ENCODE results near the gene RRBP1. TPM values are rescaled to one million over a fixed set of nuclear protein-coding genes. Genes with fewer than 3 reads are reported as not detected.

Gene RRBP1
- total RNA-seq, 1 experiment from 2014 or later, result 3.7 TPM

- Histone ChIP-seq H3K4me3 (ENCODE audit: low read length) (peak overlapping the region; percentile 66), H2AFZ (ENCODE audit: low read length) (peak overlapping the region; percentile 82)
- DNase-seq, result no peak
These were observed 802 bp upstream of the RRBP1 start for GRCh38 chr20:17682889-17683198.

GRCh38 chr20:17681726-17682102, 328 bp downstream of the RRBP1 start:
- Histone ChIP-seq H3K27me3 (ENCODE audit: low read length) (no peaks in the 10 kb centered on the region), H3K9ac (ENCODE audit: low read length) (peak overlapping the region; percentile 68), H3K9me3 (ENCODE audit: low read length) (no peaks in the 10 kb centered on the region), H3K9me2 (replicated peaks; ENCODE audit: insufficient read depth, low read length) (no peaks in the 10 kb centered on the region), H3K36me3 (ENCODE audit: insufficient read depth, low read length) (no peaks in the 10 kb centered on the region), H3K27ac (ENCODE audit: low read length) (no peak overlapping the region), H3K4me1 (ENCODE audit: low read length) (peaks cover 10% of the 10 kb centered on the region), H3K4me2 (ENCODE audit: low read depth, low read length, poor library complexity, severe bottlenecking) (peak overlapping the region; percentile 61), H3K79me2 (ENCODE audit: low read length) (no peaks in the 10 kb centered on the region), H3K4me3 (ENCODE audit: low read length) (peak overlapping the region; percentile 70), H4K20me1 (ENCODE audit: insufficient read depth, low read depth, low read length) (0 out of 2 replicates have a peak, but pooled peaks cover 8% of the 10 kb centered on the region), H2AFZ (ENCODE audit: low read length) (no peak overlapping the region)
- no peak for DNase-seq

More at GRCh38 chr20:17682889-17683198, 802 bp upstream of the RRBP1 start:
- no peaks in the 10 kb centered on the region for H3K79me2 ChIP-seq (ENCODE audit: low read length)
- no peak overlapping the region for H3K27ac ChIP-seq (ENCODE audit: low read length)
- no peaks in the 10 kb centered on the region for H3K36me3 ChIP-seq (ENCODE audit: insufficient read depth, low read length)
- H3K4me1 ChIP-seq (ENCODE audit: low read length), result peaks cover 10% of the 10 kb centered on the region
- H3K9me2 ChIP-seq (replicated peaks; ENCODE audit: insufficient read depth, low read length), result no peaks in the 10 kb centered on the region
- H3K9me3 ChIP-seq (ENCODE audit: low read length), result no peaks in the 10 kb centered on the region
- H3K27me3 ChIP-seq (ENCODE audit: low read length), result no peaks in the 10 kb centered on the region
- H4K20me1 ChIP-seq (ENCODE audit: insufficient read depth, low read depth, low read length), result 0 out of 2 replicates have a peak, but pooled peaks cover 8% of the 10 kb centered on the region
- H3K9ac ChIP-seq (ENCODE audit: low read length), result peak overlapping the region; percentile 71
- H3K4me2 ChIP-seq (ENCODE audit: low read depth, low read length, poor library complexity, severe bottlenecking), result peak overlapping the region; percentile 63

- Histone ChIP-seq H3K9me2 (replicated peaks; ENCODE audit: insufficient read depth, low read length) (no peaks in the 10 kb centered on the region), H3K9me3 (ENCODE audit: low read length) (no peaks in the 10 kb centered on the region), H3K27me3 (ENCODE audit: low read length) (no peaks in the 10 kb centered on the region), H4K20me1 (ENCODE audit: insufficient read depth, low read depth, low read length) (0 out of 2 replicates have a peak, but pooled peaks cover 13% of the 10 kb centered on the region), H3K9ac (ENCODE audit: low read length) (peak overlapping the region; percentile 68), H3K4me3 (ENCODE audit: low read length) (peak overlapping the region; percentile 70), H3K4me1 (ENCODE audit: low read length) (peaks cover 10% of the 10 kb centered on the region), H3K27ac (ENCODE audit: low read length) (no peak overlapping the region), H3K79me2 (ENCODE audit: low read length) (no peaks in the 10 kb centered on the region), H3K36me3 (ENCODE audit: insufficient read depth, low read length) (no peaks in the 10 kb centered on the region), H3K4me2 (ENCODE audit: low read depth, low read length, poor library complexity, severe bottlenecking) (peak overlapping the region; percentile 53), H2AFZ (ENCODE audit: low read length) (no peak overlapping the region)
- peak; percentile 83 for DNase-seq
These were observed 961 bp downstream of the RRBP1 start for GRCh38 chr20:17680836-17681725.

GRCh38 chr20:17679941-17680835, 1.9 kb downstream of the RRBP1 start:
- Histone ChIP-seq H3K79me2 (ENCODE audit: low read length) (no peaks in the 10 kb centered on the region), H3K9ac (ENCODE audit: low read length) (peak overlapping the region; percentile 43; the same call in 1 of the 2 replicates), H3K36me3 (ENCODE audit: insufficient read depth, low read length) (no peaks in the 10 kb centered on the region), H3K27me3 (ENCODE audit: low read length) (no peaks in the 10 kb centered on the region), H2AFZ (ENCODE audit: low read length) (no peak overlapping the region), H3K9me3 (ENCODE audit: low read length) (no peaks in the 10 kb centered on the region), H4K20me1 (ENCODE audit: insufficient read depth, low read depth, low read length) (peaks cover 14% of the 10 kb centered on the region; the same call in 1 of the 2 replicates), H3K27ac (ENCODE audit: low read length) (no peak overlapping the region), H3K9me2 (replicated peaks; ENCODE audit: insufficient read depth, low read length) (no peaks in the 10 kb centered on the region), H3K4me3 (ENCODE audit: low read length) (peak overlapping the region; percentile 53; the same call in 1 of the 2 replicates), H3K4me1 (ENCODE audit: low read length) (peaks cover 10% of the 10 kb centered on the region), H3K4me2 (ENCODE audit: low read depth, low read length, poor library complexity, severe bottlenecking) (peak overlapping the region; percentile 48)
- DNase-seq, result no peak

- DNase-seq, result no peak
- no peaks in the 10 kb centered on the region for H3K27me3 ChIP-seq (ENCODE audit: low read length)
- H3K4me1 ChIP-seq (ENCODE audit: low read length), result peaks cover 10% of the 10 kb centered on the region
- no peak overlapping the region for H2AFZ ChIP-seq (ENCODE audit: low read length)
- peaks cover 21% of the 10 kb centered on the region; the same call in 1 of the 2 replicates for H4K20me1 ChIP-seq (ENCODE audit: insufficient read depth, low read depth, low read length)
- H3K9ac ChIP-seq (ENCODE audit: low read length), result no peak overlapping the region
- no peaks in the 10 kb centered on the region for H3K36me3 ChIP-seq (ENCODE audit: insufficient read depth, low read length)
- H3K27ac ChIP-seq (ENCODE audit: low read length), result no peak overlapping the region
- H3K4me3 ChIP-seq (ENCODE audit: low read length), result no peak overlapping the region
- H3K9me3 ChIP-seq (ENCODE audit: low read length), result no peaks in the 10 kb centered on the region
- no peaks in the 10 kb centered on the region for H3K79me2 ChIP-seq (ENCODE audit: low read length)
- H3K9me2 ChIP-seq (replicated peaks; ENCODE audit: insufficient read depth, low read length), result no peaks in the 10 kb centered on the region
- no peak overlapping the region for H3K4me2 ChIP-seq (ENCODE audit: low read depth, low read length, poor library complexity, severe bottlenecking)
These were observed 3.2 kb downstream of the RRBP1 start for GRCh38 chr20:17678886-17679285.

GRCh38 chr20:17678295-17678694, 3.7 kb downstream of the RRBP1 start:
- no peaks in the 10 kb centered on the region for H3K79me2 ChIP-seq (ENCODE audit: low read length)
- peaks cover 10% of the 10 kb centered on the region for H3K4me1 ChIP-seq (ENCODE audit: low read length)
- no peak overlapping the region for H2AFZ ChIP-seq (ENCODE audit: low read length)
- no peak overlapping the region for H3K9ac ChIP-seq (ENCODE audit: low read length)
- no peaks in the 10 kb centered on the region for H3K36me3 ChIP-seq (ENCODE audit: insufficient read depth, low read length)
- no peak overlapping the region for H3K27ac ChIP-seq (ENCODE audit: low read length)
- H3K4me3 ChIP-seq (ENCODE audit: low read length), result no peak overlapping the region
- H3K27me3 ChIP-seq (ENCODE audit: low read length), result no peaks in the 10 kb centered on the region
- H3K4me2 ChIP-seq (ENCODE audit: low read depth, low read length, poor library complexity, severe bottlenecking), result no peak overlapping the region
- H4K20me1 ChIP-seq (ENCODE audit: insufficient read depth, low read depth, low read length), result peaks cover 21% of the 10 kb centered on the region; the same call in 1 of the 2 replicates
- H3K9me2 ChIP-seq (replicated peaks; ENCODE audit: insufficient read depth, low read length), result no peaks in the 10 kb centered on the region
- H3K9me3 ChIP-seq (ENCODE audit: low read length), result no peaks in the 10 kb centered on the region
- DNase-seq, result no peak

GRCh38 chr20:17676942-17677341, 5.1 kb downstream of the RRBP1 start:
- Histone ChIP-seq H3K27ac (ENCODE audit: low read length) (no peak overlapping the region), H3K9me3 (ENCODE audit: low read length) (no peaks in the 10 kb centered on the region), H3K36me3 (ENCODE audit: insufficient read depth, low read length) (no peaks in the 10 kb centered on the region), H3K9me2 (replicated peaks; ENCODE audit: insufficient read depth, low read length) (no peaks in the 10 kb centered on the region), H3K9ac (ENCODE audit: low read length) (no peak overlapping the region), H3K27me3 (ENCODE audit: low read length) (no peaks in the 10 kb centered on the region), H4K20me1 (ENCODE audit: insufficient read depth, low read depth, low read length) (peaks cover 21% of the 10 kb centered on the region; the same call in 1 of the 2 replicates), H3K4me1 (ENCODE audit: low read length) (peaks cover 7% of the 10 kb centered on the region), H3K79me2 (ENCODE audit: low read length) (no peaks in the 10 kb centered on the region), H3K4me2 (ENCODE audit: low read depth, low read length, poor library complexity, severe bottlenecking) (no peak overlapping the region), H3K4me3 (ENCODE audit: low read length) (no peak overlapping the region), H2AFZ (ENCODE audit: low read length) (no peak overlapping the region)
- DNase-seq, result no peak

- no peak for DNase-seq
- Histone ChIP-seq H3K27ac (ENCODE audit: low read length) (no peak overlapping the region), H3K4me3 (ENCODE audit: low read length) (no peak overlapping the region), H2AFZ (ENCODE audit: low read length) (no peak overlapping the region), H4K20me1 (ENCODE audit: insufficient read depth, low read depth, low read length) (peaks cover 21% of the 10 kb centered on the region; the same call in 1 of the 2 replicates), H3K79me2 (ENCODE audit: low read length) (no peaks in the 10 kb centered on the region), H3K4me1 (ENCODE audit: low read length) (peaks cover 7% of the 10 kb centered on the region), H3K36me3 (ENCODE audit: insufficient read depth, low read length) (no peaks in the 10 kb centered on the region), H3K4me2 (ENCODE audit: low read depth, low read length, poor library complexity, severe bottlenecking) (no peak overlapping the region), H3K9me3 (ENCODE audit: low read length) (no peaks in the 10 kb centered on the region), H3K27me3 (ENCODE audit: low read length) (no peaks in the 10 kb centered on the region), H3K9me2 (replicated peaks; ENCODE audit: insufficient read depth, low read length) (no peaks in the 10 kb centered on the region), H3K9ac (ENCODE audit: low read length) (no peak overlapping the region)
These were observed 5.7 kb downstream of the RRBP1 start for GRCh38 chr20:17676378-17676759.

All from Karpas-422 (cell line).